NK-92 (cell line): ENCODE measurements around the gene NTN3.
"Not testable (repeated sequence)": the region's sequence is repeated elsewhere in the genome, so short reads cannot be mapped to it uniquely, and the experiment has no call there.

ENCODE experiments used
- DNase-seq: peaks from one replicate; lab custom pipeline; 2025; ENCODE audit not compliant: unreplicated experiment; lab: John Stamatoyannopoulos, UW

The NTN3 gene

GRCh38 chr16:2471016-2471652 lies at the start of gene NTN3:
Gene NTN3 (plus strand): TSS chr16:2471297. CDS start chr16:2471702, 405 bp downstream.
- no peak for DNase-seq

DNA sequence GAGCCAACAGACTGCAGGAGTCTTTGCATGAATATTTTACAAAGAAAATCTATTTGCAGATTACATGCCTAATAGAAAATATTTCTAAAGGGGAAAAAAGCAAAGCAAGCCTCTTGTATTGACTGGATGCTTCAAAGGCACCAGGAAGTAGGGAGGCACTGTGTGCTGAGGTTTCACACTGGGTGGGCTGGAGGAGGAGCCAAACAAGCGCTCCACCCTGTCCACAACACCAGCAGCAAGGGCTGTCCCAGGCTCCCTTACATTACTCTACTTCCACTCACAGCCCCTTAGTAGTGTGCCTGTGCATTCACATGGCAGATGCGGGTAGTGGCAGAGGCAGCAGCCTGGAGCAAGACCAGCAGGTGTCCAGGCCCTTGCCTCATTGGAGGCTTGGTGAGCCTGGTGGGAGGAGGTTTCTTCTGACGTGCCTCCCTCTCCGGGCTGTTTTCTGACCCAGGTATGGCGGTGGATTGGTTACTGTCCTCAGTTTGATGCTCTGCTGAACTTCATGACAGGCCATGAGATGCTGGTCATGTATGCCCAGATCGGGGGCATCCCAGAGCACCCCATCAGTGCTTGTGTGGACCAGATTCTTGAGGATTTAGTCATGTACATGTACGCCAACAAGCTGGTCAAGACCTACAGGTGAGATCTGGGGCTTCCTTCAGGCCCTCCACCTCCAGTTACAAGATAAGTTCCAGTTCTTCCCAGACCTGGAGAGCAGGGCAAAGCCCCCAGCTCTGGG lies 48.8 kb upstream of the NTN3 start:
- no peak for DNase-seq

- DNase-seq, result no peak
Observed at GRCh38 chr16:2424061-2425007, 46.8 kb upstream of the NTN3 start.

- no peak for DNase-seq
Observed at GRCh38 chr16:2425008-2425518, 46.0 kb upstream of the NTN3 start.

DNA sequence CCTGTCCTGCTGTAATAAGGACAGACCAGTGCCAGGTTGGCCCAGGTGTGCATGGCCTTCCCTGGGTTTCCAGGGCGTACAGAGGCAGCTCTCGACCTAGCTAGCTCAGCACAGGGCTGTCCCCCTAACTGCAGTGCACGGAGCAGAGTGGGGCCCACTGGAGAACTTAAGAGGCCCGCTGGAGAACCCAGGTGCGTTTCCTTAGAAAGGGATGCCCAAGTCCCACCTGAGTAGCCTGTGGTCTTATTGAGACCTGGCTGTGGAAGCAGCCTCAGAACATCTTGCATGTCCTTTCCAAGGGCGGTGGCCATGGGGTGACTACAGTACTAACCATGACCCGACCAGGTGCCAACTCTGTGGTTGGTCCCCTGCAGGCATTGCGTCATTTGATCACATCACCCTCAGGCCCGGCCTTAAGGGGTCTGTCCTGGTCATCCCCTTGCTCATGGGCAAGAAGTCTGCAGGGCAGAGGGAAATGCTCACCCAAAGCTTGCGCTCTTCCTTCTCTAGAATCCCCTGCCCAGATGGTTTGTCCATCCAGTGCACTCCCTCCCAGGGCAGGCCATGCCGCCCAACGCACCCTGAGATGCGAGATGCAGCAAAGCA lies 45.2 kb upstream of the NTN3 start:
- no peak for DNase-seq

GRCh38 chr16:2426941-2427361 lies 44.1 kb upstream of the NTN3 start:
- no peak for DNase-seq

DNA sequence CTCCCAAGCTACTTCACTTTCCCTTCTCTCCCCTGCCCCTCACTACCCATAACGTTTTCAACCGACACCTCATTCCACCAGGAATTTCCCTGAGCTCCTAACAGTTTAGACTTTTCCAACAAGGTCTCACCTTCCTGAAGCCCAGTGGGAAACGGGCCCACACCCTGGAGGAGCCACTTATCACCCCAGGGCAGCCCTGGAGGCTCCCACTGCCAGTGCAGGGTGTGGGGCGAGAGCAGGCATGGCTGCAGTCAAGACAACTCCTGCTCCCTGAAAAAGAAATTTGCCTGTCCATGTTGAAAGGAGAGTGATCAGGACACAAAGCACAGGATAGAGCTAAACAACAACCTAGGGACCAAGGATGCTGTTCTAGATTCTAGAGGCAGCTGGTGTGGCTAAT lies 43.6 kb upstream of the NTN3 start:
- DNase-seq, result no peak

- DNase-seq, result no peak
Observed at GRCh38 chr16:2428051-2428783, 42.9 kb upstream of the NTN3 start.

DNA sequence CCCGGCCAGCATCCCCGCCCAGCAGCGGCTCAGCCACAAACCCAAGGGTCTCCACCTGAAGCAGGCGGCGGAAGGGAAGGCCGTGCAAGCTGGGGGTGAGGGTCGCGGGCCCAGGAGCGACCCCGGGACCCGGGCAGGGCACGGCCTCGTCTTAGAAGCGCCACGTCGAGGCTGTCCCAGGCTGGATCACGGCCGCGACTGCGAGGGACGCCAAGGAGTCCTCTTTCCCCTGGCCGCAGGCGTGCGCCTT lies 42.4 kb upstream of the NTN3 start:
- DNase-seq, result no peak

GRCh38 chr16:2429034-2429770 lies 41.9 kb upstream of the NTN3 start, which contains the start of gene CCNF:
Gene CCNF (plus strand): TSS chr16:2429447. CDS start chr16:2429482, 35 bp downstream.
- peak; percentile 80 for DNase-seq

DNA sequence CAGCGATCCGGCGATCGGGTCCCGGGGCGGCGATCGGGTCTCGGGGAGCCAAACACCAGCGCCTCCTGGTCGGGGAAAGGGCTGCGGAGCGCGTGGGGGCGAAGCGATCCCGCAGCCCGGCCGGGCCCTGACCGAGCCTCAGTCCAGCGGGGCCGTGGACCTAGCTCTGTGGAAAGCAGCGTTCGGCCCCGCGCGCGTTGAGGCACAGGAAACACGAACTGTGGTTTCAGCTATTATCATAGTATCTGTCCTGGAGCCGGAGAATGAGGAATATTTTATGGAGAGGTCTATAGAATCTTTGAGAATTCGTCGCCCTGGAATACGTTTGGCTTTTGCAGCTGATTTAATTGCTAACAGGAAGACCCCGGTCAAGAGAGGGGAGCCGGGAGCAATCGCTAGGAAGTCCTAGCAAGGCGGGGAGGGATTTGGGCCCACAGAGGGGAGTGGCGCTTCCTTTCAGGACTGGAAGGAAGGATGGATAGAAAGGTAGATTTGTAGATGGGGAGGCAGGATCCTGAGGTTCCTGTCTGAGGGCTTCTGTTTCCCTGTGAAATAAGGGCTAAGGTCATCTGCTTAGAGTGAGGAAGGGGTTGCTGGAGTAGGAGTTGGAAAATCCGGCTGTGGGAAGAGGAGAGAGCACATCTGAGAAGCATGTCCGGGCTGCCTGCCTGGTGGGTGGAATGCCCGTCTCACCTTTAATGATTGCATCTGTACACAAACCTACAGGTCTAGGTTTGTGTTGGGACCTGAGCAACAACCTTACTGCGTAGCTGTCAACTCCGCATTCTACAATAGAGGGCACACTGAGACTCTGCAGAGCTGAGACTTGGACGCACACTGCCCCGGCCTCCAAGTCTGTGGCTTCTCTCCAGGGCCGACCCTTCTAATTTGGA lies 41.1 kb upstream of the NTN3 start:
- DNase-seq, result no peak

GRCh38 chr16:2432286-2432685 lies 38.8 kb upstream of the NTN3 start:
- DNase-seq, result no peak

DNA sequence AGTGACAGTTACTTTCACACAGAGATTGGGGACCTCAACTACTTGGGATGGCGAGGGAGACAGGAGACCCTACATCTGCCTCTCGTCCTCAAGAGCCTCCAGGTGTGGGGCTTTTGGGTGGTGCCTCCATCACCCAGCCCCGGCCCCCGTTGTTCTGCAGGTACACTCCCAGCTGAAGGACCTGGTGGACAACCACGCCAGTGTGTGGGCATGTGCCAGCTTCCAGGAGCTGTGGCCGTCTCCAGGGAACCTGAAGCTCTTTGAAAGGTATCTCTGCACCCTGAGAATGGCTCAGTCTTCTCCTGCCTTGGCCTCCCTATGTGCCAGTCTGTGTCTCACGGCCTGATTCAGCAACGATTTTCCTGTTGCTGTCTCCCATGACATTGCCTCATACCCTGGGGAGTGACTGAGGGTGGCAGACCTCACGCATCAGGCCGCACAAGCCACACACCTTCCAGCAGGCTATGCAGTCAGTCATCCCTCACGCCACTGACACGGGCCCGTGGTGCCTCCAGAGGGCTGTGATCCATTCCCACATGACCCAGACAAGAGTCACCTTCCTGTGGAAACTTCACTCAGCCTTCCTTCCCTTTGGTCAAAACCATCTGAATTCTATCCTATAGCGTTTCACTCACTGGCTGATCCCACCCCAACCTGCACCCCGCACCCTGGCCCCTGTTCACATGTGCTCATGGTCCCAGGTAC lies 38.1 kb upstream of the NTN3 start:
- no peak for DNase-seq

DNA sequence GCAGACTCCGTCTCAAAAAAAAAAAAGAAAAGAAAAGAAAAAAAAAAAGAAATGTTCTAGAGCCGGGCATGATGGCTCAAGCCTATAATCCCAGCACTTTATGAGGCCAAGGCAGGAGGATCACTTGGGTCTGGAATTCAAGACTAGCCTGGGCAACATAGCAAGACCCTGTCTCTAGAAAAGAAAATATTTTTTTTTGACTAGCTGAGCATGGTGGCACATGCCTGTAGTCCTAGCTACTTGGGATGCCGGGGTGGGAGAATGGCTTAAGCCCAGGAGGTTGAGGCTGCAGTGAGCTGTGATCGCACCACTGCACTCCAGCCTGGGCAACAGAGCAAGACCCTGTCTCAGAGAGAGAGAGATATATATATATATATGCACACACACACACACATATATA lies 35.9 kb upstream of the NTN3 start:
- not testable (repeated sequence) for DNase-seq

GRCh38 chr16:2436110-2436509 lies 35.0 kb upstream of the NTN3 start:
- DNase-seq, result no peak

- DNase-seq, result no peak
Observed at GRCh38 chr16:2437032-2437790, 33.9 kb upstream of the NTN3 start.

DNA sequence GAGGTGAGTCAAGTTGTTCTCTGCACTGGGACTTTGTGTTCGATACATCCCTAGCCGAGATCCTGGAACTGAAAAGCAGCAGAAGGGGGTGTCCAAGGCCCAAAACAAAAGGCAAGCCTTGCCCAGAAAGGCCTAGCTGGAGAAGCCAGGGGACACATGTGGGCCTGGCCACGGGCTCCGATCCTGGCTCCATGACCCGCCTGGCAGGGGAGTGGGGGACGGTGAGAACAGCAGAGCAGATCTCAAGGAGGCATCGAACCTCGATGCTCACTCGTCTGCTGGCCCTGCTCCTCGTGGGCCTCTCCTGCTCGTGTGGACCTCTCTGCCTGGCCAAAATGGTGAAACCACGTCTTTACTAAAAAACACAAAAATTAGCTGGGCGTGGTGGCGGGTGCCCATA lies 33.0 kb upstream of the NTN3 start:
- no peak for DNase-seq
